Measurements from ENCODE around the gene NR1H2.
"Not testable (repeated sequence)": the region's sequence is repeated elsewhere in the genome, so short reads cannot be mapped to it uniquely, and the experiment has no call there.

The NR1H2 gene

DNA sequence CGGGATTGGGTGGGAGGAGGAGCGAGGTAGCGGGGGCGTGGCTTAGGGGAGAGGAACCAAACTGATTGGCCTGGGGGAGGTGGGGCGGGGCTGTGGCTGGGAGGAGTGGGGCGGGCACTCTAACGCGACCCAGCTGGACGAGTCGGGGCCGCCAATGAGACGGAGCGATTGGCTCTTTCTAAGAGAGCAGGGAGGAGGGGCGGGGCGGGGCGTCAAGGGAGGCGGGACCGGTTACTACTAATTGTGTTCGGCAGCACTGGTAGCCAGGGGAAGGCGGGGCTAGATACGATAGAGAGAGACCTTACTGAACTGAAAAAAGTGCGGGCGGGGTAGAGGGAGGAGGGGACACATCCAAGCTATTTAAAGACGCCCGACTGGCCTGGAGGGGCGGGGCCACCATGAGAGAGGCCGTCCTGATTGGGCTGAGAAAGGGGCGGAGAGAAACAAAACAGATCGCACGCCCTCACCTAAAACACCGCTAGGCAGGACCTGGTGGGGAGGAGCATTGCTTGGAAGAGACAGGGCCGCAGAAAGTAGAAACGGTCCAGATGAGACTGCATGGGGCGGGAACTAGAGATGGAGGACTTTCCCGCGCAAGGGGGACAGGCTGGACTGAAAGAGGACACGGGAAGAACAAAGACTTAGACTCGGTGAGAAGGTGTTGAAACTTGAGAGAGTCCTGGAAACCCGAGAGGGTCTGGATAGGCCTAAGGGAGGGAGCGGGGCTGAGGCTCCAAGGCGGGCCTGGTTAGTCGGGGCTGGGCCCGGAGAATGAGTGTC is 46.9 kb upstream of the NR1H2 start, which contains the start of gene KCNC3:
TSS of gene KCNC3 (minus strand) at position 232 of the 780 bp plus-strand sequence. CDS start 295 bp downstream, outside the sequence.
- no peak for TF ChIP-seq CTCF (IDR thresholded peaks at IDR 0.05; ENCODE audit: control extremely low read depth, extremely low read depth, low read depth, missing control alignments)
- DNase-seq (ENCODE audit: extremely low spot score): peak; percentile 98
- ChIA-PET POLR2A (interaction anchor here (0.5 to 1.3 kb wide), 14 partner anchors 12 to 1429 kb away, joined by 3 to 9 read pairs (median 4); partner anchors contain the start of genes AP2A1, NR1H2, NUP62 and RRAS), CTCF (interaction anchor here (0.6 to 2.1 kb wide), 20 partner anchors 11 to 395 kb away, joined by 3 to 25 read pairs (median 4); partner anchors contain the start of gene NR1H2)

GRCh38 chr19:50329926-50330294 is 46.3 kb upstream of the NR1H2 start:
- ChIA-PET CTCF (interaction anchor here (1.7 to 2.1 kb wide), 4 partner anchors 13 to 46 kb away, joined by 4 to 14 read pairs (median 6); partner anchors contain the start of gene NR1H2), POLR2A (interaction anchor here (0.6 to 1.3 kb wide), 3 partner anchors 14 to 474 kb away, joined by 4 to 9 read pairs (median 4); no protein-coding TSS in a partner anchor)
- not testable (repeated sequence) for DNase-seq (ENCODE audit: extremely low spot score)

GRCh38 chr19:50330365-50331078 is 45.7 kb upstream of the NR1H2 start:
- peak; percentile 90 for DNase-seq (ENCODE audit: extremely low spot score)
- ChIA-PET CTCF (interaction anchor here (1.7 kb wide), 2 partner anchors 13 to 39 kb away, joined by 4 to 6 read pairs; no protein-coding TSS in a partner anchor), POLR2A (no interaction called here)
- no peak for TF ChIP-seq CTCF (IDR thresholded peaks at IDR 0.05; ENCODE audit: control extremely low read depth, extremely low read depth, low read depth, missing control alignments)

DNA sequence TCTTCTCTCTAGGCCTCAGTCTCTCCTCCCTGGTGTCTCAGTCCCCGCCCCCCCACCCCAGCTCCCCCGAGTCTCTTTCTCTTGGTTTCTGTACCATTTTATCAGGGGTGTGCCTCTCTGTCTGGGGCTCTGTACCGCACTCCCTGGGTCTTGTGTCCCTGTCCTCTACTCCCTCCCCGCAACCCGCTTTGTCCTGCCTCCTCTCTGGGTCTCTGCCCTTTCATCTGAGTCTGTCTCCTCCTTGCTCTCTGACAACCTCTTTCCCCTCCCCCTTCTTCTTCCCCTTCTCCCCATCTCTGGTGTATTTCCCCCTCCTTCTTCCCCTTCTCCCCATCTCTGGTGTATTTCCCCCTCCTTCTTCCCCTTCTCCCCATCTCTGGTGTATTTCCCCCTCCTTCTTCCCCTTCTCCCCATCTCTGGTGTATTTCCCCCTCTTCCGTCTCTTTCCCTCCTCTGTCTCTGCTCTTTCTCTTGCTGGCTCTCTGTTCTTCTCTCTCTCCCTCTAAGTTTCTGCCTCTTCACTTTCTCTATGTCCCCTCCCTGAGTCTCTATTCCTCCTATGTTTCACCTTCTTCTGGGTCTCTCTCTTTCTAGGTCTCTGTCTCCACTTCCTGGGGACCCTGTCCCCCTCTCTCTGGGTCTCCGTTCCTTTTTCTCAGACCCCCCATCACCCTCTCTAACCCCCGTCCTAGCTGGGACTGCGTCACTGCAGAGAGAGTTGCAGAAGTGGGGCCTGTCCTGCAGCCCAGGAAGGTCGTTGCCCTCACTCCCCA is 44.9 kb upstream of the NR1H2 start:
- TF ChIP-seq CTCF (IDR thresholded peaks at IDR 0.05; ENCODE audit: control extremely low read depth, extremely low read depth, low read depth, missing control alignments): no peak
- CTCF ChIA-PET: no interaction called here
- POLR2A ChIA-PET: no interaction called here
- DNase-seq (ENCODE audit: extremely low spot score): peak; percentile 22

GRCh38 chr19:50331994-50332243 is 44.3 kb upstream of the NR1H2 start:
- no peak for TF ChIP-seq CTCF (IDR thresholded peaks at IDR 0.05; ENCODE audit: control extremely low read depth, extremely low read depth, low read depth, missing control alignments)
- POLR2A ChIA-PET: no interaction called here
- CTCF ChIA-PET: no interaction called here
- no peak for DNase-seq (ENCODE audit: extremely low spot score)

GRCh38 chr19:50332244-50333038 is 43.8 kb upstream of the NR1H2 start:
- DNase-seq (ENCODE audit: extremely low spot score): no peak
- ChIA-PET CTCF (interaction anchor here (1.1 to 4.8 kb wide), 4 partner anchors 9 to 25 kb away, joined by 4 to 16 read pairs (median 6); no protein-coding TSS in a partner anchor), POLR2A (interaction anchor here (1.4 kb wide), 1 partner anchor 10 kb away, joined by 17 read pairs; no protein-coding TSS in a partner anchor)
- TF ChIP-seq CTCF (IDR thresholded peaks at IDR 0.05; ENCODE audit: control extremely low read depth, extremely low read depth, low read depth, missing control alignments): no peak
